SK-N-SH (cell line): ENCODE data around the gene CEP170.

Source experiments
- RFX5 ChIP-seq: IDR thresholded peaks from 2 replicates; pipeline ENCODE4 v1.6.1; 2012; ENCODE audit warnings: mild to moderate bottlenecking, improper control_type of control experiment, low read length
- TF ChIP-seq, protein P1 (sequence below): fragments of 200-600 bp; sonication (generic); IDR thresholded peaks from 2 replicates; pipeline ENCODE4 v1.6.1; 2017; ENCODE audit warnings: antibody characterized with exemption, mild to moderate bottlenecking, moderate library complexity

DNA sequence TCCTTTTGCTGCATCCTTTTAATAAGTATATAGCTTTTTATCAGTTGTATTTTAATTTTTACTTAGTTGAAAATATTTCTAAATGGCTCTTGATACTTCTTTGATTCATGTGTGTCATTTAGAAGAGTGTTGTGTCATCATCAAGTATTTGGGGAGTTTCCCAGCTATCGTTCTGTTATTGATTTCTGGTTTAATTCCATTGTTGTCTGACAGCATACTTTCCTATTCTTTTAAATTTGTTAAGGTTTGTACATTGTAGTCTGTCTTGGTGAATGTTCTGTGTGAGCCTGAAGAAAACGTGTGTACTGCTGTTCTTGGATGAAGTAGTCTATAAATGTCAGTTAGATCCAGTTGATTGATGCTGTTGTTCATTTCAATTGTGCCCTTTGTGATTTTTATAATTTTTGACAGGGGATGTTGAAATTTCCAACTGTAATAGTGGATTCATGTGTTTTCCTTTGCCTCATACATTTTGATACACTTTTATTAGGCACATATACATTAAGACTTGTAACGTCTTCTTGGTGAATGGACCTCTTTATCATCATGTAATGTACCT lies 25.6 kb upstream of the CEP170 start:
- no peak for TF ChIP-seq RFX5
- TF ChIP-seq, protein P1, sequence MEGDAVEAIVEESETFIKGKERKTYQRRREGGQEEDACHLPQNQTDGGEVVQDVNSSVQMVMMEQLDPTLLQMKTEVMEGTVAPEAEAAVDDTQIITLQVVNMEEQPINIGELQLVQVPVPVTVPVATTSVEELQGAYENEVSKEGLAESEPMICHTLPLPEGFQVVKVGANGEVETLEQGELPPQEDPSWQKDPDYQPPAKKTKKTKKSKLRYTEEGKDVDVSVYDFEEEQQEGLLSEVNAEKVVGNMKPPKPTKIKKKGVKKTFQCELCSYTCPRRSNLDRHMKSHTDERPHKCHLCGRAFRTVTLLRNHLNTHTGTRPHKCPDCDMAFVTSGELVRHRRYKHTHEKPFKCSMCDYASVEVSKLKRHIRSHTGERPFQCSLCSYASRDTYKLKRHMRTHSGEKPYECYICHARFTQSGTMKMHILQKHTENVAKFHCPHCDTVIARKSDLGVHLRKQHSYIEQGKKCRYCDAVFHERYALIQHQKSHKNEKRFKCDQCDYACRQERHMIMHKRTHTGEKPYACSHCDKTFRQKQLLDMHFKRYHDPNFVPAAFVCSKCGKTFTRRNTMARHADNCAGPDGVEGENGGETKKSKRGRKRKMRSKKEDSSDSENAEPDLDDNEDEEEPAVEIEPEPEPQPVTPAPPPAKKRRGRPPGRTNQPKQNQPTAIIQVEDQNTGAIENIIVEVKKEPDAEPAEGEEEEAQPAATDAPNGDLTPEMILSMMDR: no peak
